GM13976 (cell line): Measurements from ENCODE around the gene MAN2B2.

Experiments
- DNase-seq: peaks from one replicate; pipeline ENCODE4 v3.0.0; 2012; ENCODE audit warnings: low spot score
- in situ Hi-C: fragments of 300-500 bp; cut with MboI; formaldehyde crosslinking; loops from one replicate; pipeline ENCODE4 v1.12.0; 2022; ENCODE audit warnings: low sequenced_read_pairs, mixed read lengths, inconsistent platforms; ENCODE audit not compliant: unreplicated experiment
- TF ChIP-seq, protein P1 (sequence below): IDR thresholded peaks from 2 replicates; pipeline ENCODE4 v1.5.1; 2012; ENCODE audit warnings: borderline replicate concordance, mild to moderate bottlenecking; ENCODE audit not compliant: insufficient read depth; ENCODE audit errors: extremely low read depth, missing control alignments, control extremely low read depth

MAN2B2 gene

DNA sequence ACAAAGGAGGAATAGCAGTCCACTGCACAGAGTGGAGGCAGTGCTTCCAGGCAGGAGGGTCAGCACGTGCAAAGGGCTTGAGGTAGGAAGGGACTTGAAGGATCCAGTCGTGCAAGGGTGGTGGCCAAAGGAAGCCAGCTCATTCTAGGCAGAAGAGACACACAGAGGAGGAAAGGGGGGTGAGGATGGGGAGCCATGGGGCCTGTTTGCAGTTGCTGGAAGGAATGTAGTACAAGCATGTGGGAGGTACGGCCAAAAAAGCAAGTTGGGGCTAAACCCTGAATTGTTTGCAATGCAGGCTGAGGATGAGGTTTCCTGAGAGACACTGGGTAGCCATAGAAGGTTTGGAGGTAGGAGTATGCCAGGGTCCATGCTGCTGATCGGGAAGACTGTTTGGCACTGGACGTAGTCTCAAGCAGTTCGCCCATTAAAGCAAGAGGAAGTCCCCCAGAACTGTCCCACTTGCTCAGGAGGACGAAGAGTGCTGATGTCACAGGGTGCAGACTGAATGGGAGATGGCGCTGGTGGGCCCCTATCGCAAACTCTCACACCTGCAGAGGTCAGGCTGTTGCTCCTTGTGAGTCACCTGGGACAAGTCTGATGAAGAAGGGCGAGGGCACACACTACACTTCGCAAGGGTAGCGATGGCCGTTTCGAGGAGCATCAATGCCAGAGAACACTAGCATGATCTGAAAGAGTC lies 9.1 kb upstream of the MAN2B2 start:
- TF ChIP-seq, protein P1, sequence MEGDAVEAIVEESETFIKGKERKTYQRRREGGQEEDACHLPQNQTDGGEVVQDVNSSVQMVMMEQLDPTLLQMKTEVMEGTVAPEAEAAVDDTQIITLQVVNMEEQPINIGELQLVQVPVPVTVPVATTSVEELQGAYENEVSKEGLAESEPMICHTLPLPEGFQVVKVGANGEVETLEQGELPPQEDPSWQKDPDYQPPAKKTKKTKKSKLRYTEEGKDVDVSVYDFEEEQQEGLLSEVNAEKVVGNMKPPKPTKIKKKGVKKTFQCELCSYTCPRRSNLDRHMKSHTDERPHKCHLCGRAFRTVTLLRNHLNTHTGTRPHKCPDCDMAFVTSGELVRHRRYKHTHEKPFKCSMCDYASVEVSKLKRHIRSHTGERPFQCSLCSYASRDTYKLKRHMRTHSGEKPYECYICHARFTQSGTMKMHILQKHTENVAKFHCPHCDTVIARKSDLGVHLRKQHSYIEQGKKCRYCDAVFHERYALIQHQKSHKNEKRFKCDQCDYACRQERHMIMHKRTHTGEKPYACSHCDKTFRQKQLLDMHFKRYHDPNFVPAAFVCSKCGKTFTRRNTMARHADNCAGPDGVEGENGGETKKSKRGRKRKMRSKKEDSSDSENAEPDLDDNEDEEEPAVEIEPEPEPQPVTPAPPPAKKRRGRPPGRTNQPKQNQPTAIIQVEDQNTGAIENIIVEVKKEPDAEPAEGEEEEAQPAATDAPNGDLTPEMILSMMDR = no peak
- in situ Hi-C loops = no loop called here
- no peak for DNase-seq

DNA sequence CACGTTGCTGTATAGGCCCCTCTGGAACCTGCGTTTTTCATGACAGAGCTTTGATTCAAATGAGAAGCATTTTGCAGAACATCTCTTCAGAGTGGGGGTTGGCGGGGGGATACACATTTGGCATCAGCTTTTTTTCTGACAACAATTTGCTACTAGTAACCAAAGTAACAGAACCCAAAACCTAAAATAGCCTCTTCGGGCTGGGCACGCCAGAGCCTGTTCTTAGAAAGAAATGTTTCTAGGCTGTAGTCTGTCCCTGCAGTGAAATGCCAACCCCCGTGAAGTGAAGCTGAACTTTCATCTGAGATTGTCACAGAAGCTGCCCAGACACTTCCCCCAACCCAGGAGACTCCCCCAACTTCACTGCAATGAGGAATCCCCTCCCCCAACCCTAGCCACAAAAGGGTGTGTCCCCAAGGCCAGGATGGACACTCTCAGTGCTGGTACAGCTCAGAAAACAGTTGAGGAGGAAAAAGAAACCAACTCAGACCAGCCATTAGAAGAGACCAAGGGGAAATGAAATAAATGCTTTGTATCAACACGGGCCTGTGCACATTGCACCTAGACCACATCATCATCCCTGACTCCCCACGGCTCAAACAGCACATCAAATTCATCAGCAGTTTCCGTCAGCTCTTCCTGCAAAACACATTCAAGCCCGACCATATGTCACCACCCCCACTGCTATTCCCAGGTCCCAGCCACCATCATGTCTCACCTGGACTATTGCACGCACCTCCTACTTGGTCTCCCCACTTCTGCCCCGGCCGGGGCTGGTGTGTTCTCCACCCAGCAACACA lies 8.4 kb upstream of the MAN2B2 start:
- no peak for DNase-seq
- in situ Hi-C loops = no loop called here
- TF ChIP-seq, protein P1 = no peak

DNA sequence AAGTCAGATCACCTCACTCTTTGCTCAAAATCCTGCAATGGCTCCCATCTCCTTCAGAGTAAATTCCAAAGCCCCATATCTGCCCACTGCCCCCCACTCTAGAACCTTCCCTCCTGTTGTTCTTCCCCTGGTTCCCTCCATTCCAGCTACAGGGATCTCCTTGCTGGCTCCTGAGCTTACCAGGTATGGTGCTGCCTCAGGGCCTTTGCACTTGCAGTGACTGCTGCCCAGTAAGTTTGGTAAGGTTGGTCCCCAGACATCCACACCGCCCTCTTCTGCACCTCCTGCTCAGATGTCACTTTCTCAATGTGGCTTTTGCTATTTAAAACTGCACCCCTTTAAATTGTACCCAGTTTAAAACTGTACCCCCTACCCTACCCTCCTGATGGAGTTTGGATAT lies 7.8 kb upstream of the MAN2B2 start:
- no peak for DNase-seq
- TF ChIP-seq, protein P1 = no peak
- in situ Hi-C loops = no loop called here

DNA sequence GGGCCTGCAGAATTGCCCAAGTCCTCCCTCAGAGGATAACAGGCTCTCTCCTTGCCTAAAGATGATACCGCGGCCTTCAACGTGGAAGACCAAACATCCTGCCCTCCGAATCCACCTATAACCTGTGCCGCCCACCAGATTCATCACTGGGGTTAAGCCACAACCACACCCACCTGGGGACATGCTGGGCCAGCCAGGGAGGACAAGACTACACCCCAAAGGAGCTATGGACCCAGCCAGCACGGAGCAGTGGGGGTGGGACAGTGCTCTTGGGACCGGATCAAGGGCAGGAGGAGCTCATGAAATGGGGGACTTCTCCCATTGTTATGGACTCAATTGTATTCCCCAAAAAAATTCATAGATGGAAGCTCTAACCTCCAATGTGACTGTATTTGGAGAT lies 6.8 kb upstream of the MAN2B2 start:
- TF ChIP-seq, protein P1 = no peak
- DNase-seq = no peak
- in situ Hi-C loops = no loop called here

DNA sequence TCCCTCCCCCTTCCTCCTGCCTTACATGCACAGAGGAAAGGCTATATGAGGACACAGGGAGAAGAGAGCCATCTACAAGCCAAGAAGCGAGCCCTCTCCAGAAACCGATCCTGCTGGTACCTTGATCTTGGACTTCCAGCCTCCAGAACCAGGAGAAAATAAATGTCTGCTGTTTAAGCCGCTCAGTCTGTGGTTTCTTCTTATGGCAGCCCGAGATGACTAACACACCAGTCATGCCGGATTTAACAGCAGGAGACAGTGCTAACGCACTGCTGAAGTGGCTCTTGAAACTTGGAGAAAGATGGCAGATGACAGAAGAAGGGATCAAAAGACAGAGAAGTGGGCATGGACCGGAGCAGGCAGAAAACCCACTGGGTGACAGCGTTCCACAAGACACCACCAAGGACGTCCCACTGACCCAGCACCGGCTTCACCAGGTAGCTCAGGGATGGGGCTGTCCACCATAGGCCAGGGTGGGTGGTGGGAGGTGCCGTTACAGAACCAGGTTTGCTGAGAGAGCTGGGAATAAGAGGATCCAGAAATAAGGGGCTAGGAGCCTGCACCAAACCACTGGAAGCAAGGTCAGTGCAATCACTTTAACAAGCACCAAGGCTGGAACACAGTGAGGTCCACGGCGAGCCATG lies 6.2 kb upstream of the MAN2B2 start:
- TF ChIP-seq, protein P1 = no peak
- in situ Hi-C loops = no loop called here
- no peak for DNase-seq

DNA sequence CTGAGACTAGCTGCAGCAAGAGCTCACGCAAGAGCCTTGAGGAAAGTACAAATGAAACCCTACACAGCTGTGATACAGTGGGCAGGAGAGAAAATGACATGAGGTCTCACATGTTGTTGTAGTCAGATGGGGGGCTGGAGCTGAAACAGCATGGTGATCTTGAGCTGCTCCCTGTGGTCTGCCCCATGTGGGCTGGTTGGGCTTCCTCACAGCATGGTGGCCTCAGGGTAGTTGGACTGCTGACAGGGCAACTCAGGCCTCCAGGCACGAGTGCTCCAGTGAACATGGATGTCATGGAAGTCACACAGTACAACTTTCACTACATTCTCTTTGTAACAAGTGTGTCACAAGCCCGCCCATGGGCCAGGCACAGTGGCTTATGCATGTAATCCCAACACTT lies 3.4 kb upstream of the MAN2B2 start:
- TF ChIP-seq, protein P1 = no peak
- in situ Hi-C loops = no loop called here
- no peak for DNase-seq
